OCI-LY3 (cell line): Measurements from ENCODE around the gene C1QTNF5.

Source experiments
- H2AFZ ChIP-seq: fragments of 200-600, 300-600 bp; shearing (Covaris generic); 2 replicates; pipeline ENCODE4 v1.6.0; 2014; ENCODE audit warnings: antibody characterized with exemption, low read depth, low read length
- H3K27ac ChIP-seq: fragments of 200-600, 300-600 bp; sonication (generic); 2 replicates; pipeline ENCODE4 v1.5.1; 2014; ENCODE audit warnings: mild to moderate bottlenecking, low read length, moderate library complexity, mixed read lengths
- H3K27me3 ChIP-seq: fragments of 200-600, 300-600 bp; sonication (generic); 2 replicates; pipeline ENCODE4 v1.6.1; 2014; ENCODE audit warnings: low read depth, low read length, mixed read lengths
- H3K36me3 ChIP-seq: fragments of 200-600, 300-600 bp; sonication (generic); replicated peaks from 2 replicates; pipeline ENCODE3; 2014; ENCODE audit warnings: low read depth, low read length, mixed read lengths
- H3K4me1 ChIP-seq: fragments of 300-600, 200-600 bp; sonication (generic); 2 replicates; pipeline ENCODE4 v1.6.1; 2014; ENCODE audit warnings: low read length, mixed read lengths
- H3K4me2 ChIP-seq: fragments of 200-600, 300-600 bp; sonication (generic); 2 replicates; pipeline ENCODE4 v1.6.1; 2014; ENCODE audit warnings: low read length, mixed read lengths
- H3K4me3 ChIP-seq: fragments of 300-600, 200-600 bp; sonication (generic); 2 replicates; pipeline ENCODE4 v1.5.1; 2014; ENCODE audit warnings: antibody characterized with exemption, mild to moderate bottlenecking, low read length, moderate library complexity
- H3K79me2 ChIP-seq: fragments of 300-600, 200-600 bp; shearing (Covaris generic); 2 replicates; pipeline ENCODE4 v1.6.1; 2014; ENCODE audit warnings: mild to moderate bottlenecking, low read length, mixed read lengths
- H3K9ac ChIP-seq: fragments of 300-600, 200-600 bp; shearing (Covaris generic); 2 replicates; pipeline ENCODE4 v1.6.0; 2014; ENCODE audit warnings: mild to moderate bottlenecking, low read length, moderate library complexity
- H3K9me3 ChIP-seq: fragments of 200-600, 300-600 bp; shearing (Covaris generic); 2 replicates; pipeline ENCODE4 v1.6.1; 2014; ENCODE audit warnings: low read length, mixed read lengths; ENCODE audit not compliant: insufficient read depth
- H4K20me1 ChIP-seq: fragments of 200-600, 300-600 bp; sonication (generic); 2 replicates; pipeline ENCODE4 v1.6.1; 2016; ENCODE audit warnings: low read length, mixed read lengths; ENCODE audit not compliant: insufficient read depth
- EZH2phosphoT487 ChIP-seq: fragments of 200-600 bp; shearing (Covaris generic); IDR thresholded peaks from 2 replicates; pipeline ENCODE4 v1.6.1; 2018; ENCODE audit warnings: antibody characterized with exemption, mixed run types, low read depth
- TF ChIP-seq, protein P1 (sequence below): fragments of 200-600, 300-600 bp; sonication (generic); IDR thresholded peaks from 2 replicates; pipeline ENCODE4 v1.5.1; 2014; ENCODE audit warnings: antibody characterized with exemption, low read length, low read depth

Gene C1QTNF5

DNA sequence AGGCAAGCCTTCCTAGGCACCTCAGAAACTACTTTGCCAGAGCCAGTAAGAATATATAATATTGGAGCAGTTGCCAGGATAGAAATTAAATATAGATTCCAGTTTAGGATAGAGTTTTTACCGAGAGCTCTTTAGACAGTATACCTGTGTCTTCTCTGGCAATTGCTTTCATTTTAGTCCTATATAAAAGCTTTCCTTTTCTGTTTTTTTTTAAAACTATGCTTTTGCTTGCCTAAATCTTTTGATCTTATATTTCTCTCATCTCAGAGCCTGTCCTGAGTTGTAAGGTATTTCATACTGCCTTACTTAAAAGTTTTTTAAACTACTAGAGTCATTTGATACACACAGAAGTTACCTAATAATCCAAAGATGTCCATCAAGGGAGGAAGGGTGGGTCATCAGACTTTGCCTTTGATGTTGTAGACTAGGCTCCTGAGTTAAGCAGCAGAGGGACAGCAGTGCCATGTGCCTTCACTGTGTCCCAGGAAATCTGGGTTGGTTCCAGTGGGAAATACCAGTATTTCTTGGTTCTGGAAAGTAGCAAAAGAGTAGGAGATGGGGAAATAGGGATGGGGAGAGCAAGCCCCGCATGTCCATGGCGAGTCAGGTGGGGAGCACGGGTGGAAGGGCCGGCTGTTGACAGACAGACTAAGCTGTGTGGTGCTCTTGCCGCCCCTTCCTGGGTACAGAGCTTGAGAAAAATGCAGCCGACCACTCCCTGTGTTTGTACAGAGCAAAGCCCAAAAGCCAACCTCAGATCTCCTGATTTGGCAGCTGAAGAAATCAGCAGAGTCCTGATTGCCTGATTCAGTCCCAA, 34.9 kb downstream of the C1QTNF5 start:
- Histone ChIP-seq H3K4me1 (no peaks in the 10 kb centered on the region), H3K36me3 (peaks cover 60% of the 10 kb centered on the region), H4K20me1 (no peaks in the 10 kb centered on the region), H3K9me3 (no peaks in the 10 kb centered on the region), H3K27ac (no peak overlapping the region), H2AFZ (no peak overlapping the region), H3K27me3 (no peaks in the 10 kb centered on the region), H3K4me2 (no peak overlapping the region), H3K79me2 (no peaks in the 10 kb centered on the region), H3K9ac (no peak overlapping the region), H3K4me3 (no peak overlapping the region)
- TF ChIP-seq EZH2phosphoT487, result no peak
- TF ChIP-seq, protein P1, sequence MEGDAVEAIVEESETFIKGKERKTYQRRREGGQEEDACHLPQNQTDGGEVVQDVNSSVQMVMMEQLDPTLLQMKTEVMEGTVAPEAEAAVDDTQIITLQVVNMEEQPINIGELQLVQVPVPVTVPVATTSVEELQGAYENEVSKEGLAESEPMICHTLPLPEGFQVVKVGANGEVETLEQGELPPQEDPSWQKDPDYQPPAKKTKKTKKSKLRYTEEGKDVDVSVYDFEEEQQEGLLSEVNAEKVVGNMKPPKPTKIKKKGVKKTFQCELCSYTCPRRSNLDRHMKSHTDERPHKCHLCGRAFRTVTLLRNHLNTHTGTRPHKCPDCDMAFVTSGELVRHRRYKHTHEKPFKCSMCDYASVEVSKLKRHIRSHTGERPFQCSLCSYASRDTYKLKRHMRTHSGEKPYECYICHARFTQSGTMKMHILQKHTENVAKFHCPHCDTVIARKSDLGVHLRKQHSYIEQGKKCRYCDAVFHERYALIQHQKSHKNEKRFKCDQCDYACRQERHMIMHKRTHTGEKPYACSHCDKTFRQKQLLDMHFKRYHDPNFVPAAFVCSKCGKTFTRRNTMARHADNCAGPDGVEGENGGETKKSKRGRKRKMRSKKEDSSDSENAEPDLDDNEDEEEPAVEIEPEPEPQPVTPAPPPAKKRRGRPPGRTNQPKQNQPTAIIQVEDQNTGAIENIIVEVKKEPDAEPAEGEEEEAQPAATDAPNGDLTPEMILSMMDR, result no peak

DNA sequence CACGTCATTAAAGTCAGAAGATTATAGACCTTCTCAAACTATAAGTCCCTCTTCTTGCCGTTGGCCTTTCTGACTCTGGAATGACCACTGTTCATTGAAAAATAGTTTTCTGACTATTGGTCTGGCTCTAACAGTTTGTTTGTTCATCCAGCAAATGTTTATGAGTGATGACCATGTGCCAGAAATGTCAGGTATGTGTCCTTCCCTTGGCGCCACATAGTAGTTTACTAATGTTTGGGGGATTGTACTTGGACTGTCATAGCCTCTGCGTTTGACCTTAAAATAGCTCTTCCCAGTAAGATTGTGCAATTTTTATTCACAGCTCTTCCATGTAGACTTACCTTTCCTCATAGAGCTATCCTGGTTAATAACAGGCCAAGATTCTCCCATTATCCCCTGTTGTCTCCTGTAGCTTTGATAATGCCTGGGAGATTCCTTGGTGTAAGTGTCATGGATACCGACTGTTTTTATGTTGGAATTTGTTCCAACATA, 37.4 kb downstream of the C1QTNF5 start:
- no peaks in the 10 kb centered on the region for H3K79me2 ChIP-seq
- no peak overlapping the region for H3K4me2 ChIP-seq
- TF ChIP-seq, protein P1, result no peak
- TF ChIP-seq EZH2phosphoT487, result no peak
- no peak overlapping the region for H3K9ac ChIP-seq
- H3K27ac ChIP-seq, result no peak overlapping the region
- H3K27me3 ChIP-seq, result no peaks in the 10 kb centered on the region
- no peak overlapping the region for H2AFZ ChIP-seq
- peaks cover 79% of the 10 kb centered on the region for H3K36me3 ChIP-seq
- H3K4me1 ChIP-seq, result no peaks in the 10 kb centered on the region
- no peaks in the 10 kb centered on the region for H4K20me1 ChIP-seq
- H3K9me3 ChIP-seq, result no peaks in the 10 kb centered on the region
- no peak overlapping the region for H3K4me3 ChIP-seq

DNA sequence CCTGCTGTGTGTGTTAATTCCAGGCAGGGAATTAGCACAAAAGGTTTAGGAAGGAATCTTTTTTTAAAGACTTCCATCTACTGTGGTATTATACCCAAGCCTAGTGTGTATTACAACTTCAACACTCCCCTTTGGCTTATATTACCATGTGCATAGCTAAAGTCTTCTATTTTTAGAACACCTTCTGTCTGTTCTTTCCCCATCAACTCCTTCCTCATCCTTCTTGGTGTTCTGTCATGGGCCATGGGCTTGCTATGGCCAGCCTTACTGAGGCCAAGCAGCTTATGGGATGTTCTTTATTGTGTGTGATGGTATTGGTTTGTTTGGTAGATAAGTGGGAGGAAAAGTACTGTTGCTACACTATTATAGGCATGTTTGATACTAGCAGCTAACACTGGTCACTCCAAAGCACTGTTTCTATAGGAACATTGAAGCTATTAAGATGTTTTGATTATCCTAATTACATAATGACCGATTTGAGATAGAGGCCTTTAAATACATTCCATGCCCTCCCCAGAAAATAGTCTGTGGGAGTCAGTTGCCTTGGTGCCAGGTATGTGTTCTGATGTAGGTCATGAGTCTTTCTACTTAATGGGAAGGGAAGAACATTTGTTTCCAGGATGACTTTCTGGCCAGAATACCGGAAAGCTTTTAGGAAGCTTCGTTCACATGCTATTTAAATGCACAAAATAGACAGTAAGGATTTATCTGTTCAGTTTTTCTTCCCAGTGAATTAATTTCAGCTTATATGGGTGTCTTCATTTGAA, 40.3 kb downstream of the C1QTNF5 start:
- Histone ChIP-seq H4K20me1 (no peaks in the 10 kb centered on the region), H3K27me3 (no peaks in the 10 kb centered on the region), H3K27ac (no peak overlapping the region), H3K79me2 (no peaks in the 10 kb centered on the region), H3K4me1 (no peaks in the 10 kb centered on the region), H3K36me3 (peaks cover 71% of the 10 kb centered on the region), H3K9ac (no peak overlapping the region), H3K9me3 (no peaks in the 10 kb centered on the region), H2AFZ (no peak overlapping the region), H3K4me2 (no peak overlapping the region), H3K4me3 (no peak overlapping the region)
- TF ChIP-seq EZH2phosphoT487, result no peak
- TF ChIP-seq, protein P1, result no peak

DNA sequence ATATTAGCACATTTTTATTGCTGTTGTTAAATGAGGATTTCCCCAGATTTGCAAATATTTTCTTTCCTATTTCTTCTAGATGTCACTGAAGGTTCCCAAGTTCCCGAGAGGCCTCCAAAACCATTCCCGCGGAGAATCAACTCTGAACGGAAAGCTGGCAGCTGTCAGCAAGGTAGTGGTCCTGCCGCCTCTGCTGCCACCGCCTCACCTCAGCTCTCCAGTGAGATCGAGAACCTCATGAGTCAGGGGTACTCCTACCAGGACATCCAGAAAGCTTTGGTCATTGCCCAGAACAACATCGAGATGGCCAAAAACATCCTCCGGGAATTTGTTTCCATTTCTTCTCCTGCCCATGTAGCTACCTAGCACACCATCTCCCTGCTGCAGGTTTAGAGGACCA, 41.3 kb downstream of the C1QTNF5 start:
- no peak for TF ChIP-seq EZH2phosphoT487
- TF ChIP-seq, protein P1, result no peak
- no peaks in the 10 kb centered on the region for H3K4me1 ChIP-seq
- H3K4me2 ChIP-seq, result no peak overlapping the region
- H4K20me1 ChIP-seq, result no peaks in the 10 kb centered on the region
- H3K9ac ChIP-seq, result no peak overlapping the region
- H3K9me3 ChIP-seq, result no peaks in the 10 kb centered on the region
- H3K4me3 ChIP-seq, result no peak overlapping the region
- H3K79me2 ChIP-seq, result no peaks in the 10 kb centered on the region
- H3K27ac ChIP-seq, result no peak overlapping the region
- H2AFZ ChIP-seq, result no peak overlapping the region
- no peaks in the 10 kb centered on the region for H3K27me3 ChIP-seq
- H3K36me3 ChIP-seq, result peaks cover 66% of the 10 kb centered on the region
